DND-41 (cell line): Measurements from ENCODE around the gene MAT2A.

Experiments
- EZH2 ChIP-seq: IDR thresholded peaks from 3 replicates; pipeline ENCODE4 v1.6.1; 2012; ENCODE audit warnings: borderline replicate concordance, low read depth, mild to moderate bottlenecking, moderate library complexity, low read length, inconsistent platforms; ENCODE audit not compliant: severe bottlenecking
- TF ChIP-seq, protein P1 (sequence below): IDR thresholded peaks from 2 replicates; pipeline ENCODE4 v1.5.1; 2012; ENCODE audit warnings: borderline replicate concordance, low read length, moderate library complexity, mild to moderate bottlenecking; ENCODE audit not compliant: poor library complexity, severe bottlenecking; ENCODE audit errors: extremely low read depth

DNA sequence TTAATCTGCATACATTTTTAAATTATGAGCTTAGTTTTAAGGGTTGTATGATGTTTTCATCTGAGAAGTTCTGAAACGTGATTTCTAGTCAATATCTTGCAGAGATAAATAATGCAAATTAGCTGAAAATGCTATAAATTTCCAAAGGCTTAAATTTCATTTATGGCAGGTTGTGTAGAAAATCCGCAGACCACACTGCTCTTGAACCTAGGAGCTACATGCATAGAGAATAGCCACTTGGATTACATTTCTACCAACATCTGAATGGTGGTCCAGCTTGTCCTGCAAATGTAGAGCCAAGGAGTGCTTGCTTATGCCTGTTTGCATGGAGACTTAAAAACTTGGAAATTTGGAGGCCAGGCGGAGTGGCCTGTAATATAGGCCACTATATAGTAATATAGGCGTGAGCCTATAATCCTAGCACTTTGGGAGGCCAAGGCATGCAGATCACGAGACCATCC lies 6.8 kb downstream of the MAT2A start:
- TF ChIP-seq, protein P1, sequence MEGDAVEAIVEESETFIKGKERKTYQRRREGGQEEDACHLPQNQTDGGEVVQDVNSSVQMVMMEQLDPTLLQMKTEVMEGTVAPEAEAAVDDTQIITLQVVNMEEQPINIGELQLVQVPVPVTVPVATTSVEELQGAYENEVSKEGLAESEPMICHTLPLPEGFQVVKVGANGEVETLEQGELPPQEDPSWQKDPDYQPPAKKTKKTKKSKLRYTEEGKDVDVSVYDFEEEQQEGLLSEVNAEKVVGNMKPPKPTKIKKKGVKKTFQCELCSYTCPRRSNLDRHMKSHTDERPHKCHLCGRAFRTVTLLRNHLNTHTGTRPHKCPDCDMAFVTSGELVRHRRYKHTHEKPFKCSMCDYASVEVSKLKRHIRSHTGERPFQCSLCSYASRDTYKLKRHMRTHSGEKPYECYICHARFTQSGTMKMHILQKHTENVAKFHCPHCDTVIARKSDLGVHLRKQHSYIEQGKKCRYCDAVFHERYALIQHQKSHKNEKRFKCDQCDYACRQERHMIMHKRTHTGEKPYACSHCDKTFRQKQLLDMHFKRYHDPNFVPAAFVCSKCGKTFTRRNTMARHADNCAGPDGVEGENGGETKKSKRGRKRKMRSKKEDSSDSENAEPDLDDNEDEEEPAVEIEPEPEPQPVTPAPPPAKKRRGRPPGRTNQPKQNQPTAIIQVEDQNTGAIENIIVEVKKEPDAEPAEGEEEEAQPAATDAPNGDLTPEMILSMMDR = no peak
- TF ChIP-seq EZH2 = no peak
